HUES48 (cell line): Measurements from ENCODE around the gene PRELID1.
"Not testable (repeated sequence)": the region's sequence is repeated elsewhere in the genome, so short reads cannot be mapped to it uniquely, and the experiment has no call there.

Experiments
- H3K27ac ChIP-seq: one replicate; pipeline ENCODE4 v1.7.0; 2013; ENCODE audit warnings: low read depth, low read length, inconsistent platforms
- H3K27me3 ChIP-seq: 2 replicates; pipeline ENCODE4 v1.6.1; 2013; ENCODE audit warnings: mild to moderate bottlenecking, low read length; ENCODE audit not compliant: control insufficient read depth, insufficient read depth
- H3K36me3 ChIP-seq: 2 replicates; pipeline ENCODE4 v1.6.1; 2013; ENCODE audit warnings: low read length; ENCODE audit not compliant: control insufficient read depth, insufficient read depth
- H3K4me1 ChIP-seq: 2 replicates; pipeline ENCODE4 v1.6.1; 2013; ENCODE audit warnings: mild to moderate bottlenecking, low read length; ENCODE audit not compliant: control insufficient read depth, insufficient read depth
- H3K4me3 ChIP-seq: 2 replicates; pipeline ENCODE4 v1.5.1; 2013; ENCODE audit warnings: mild to moderate bottlenecking, low read depth, low read length
- H3K9ac ChIP-seq: 2 replicates; pipeline ENCODE4 v1.6.1; 2013; ENCODE audit warnings: mild to moderate bottlenecking, low read depth, low read length, moderate library complexity
- H3K9me3 ChIP-seq: 2 replicates; pipeline ENCODE4 v1.6.1; 2013; ENCODE audit warnings: low read length; ENCODE audit not compliant: control insufficient read depth, insufficient read depth

PRELID1 gene

GRCh38 chr5:177339107-177339638 lies 35.6 kb downstream of the PRELID1 start:
- H3K27ac ChIP-seq = no peak overlapping the region

DNA sequence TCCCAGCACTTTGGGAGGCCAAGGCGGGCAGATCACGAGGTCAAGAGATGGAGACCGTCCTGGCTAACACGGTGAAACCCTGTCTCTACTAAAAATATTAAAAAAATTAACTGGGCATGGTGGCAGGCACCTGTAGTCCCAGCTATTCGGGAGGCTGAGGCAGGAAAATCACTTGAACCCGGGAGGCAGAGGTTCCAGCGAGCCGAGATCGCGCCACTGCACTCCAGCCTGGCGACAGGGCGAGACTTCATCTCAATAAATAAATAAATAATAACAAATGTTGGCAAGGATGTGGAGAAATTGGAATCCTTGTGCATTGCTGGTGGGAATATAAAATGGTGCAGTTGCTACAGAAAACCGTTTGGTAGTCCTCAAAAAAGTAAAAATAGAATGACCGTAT lies 39.4 kb downstream of the PRELID1 start:
- not testable (repeated sequence) for H3K4me1 ChIP-seq, H3K27ac ChIP-seq, H3K4me3 ChIP-seq, H3K9ac ChIP-seq, H3K27me3 ChIP-seq, H3K9me3 ChIP-seq
- peaks cover 41% of the 10 kb centered on the region for H3K36me3 ChIP-seq

More at GRCh38 chr5:177339107-177339638, 35.6 kb downstream of the PRELID1 start:
- peaks cover 60% of the 10 kb centered on the region for H3K36me3 ChIP-seq
- H3K9ac ChIP-seq = no peak overlapping the region
- no peaks in the 10 kb centered on the region for H3K4me1 ChIP-seq
- H3K4me3 ChIP-seq = no peak overlapping the region
- no peaks in the 10 kb centered on the region for H3K27me3 ChIP-seq
- no peaks in the 10 kb centered on the region for H3K9me3 ChIP-seq

- Histone ChIP-seq H3K27ac (no peak overlapping the region), H3K9me3 (no peaks in the 10 kb centered on the region), H3K36me3 (peaks cover 40% of the 10 kb centered on the region), H3K27me3 (no peaks in the 10 kb centered on the region), H3K4me1 (no peaks in the 10 kb centered on the region), H3K4me3 (no peak overlapping the region), H3K9ac (no peak overlapping the region)
These were observed 40.2 kb downstream of the PRELID1 start for GRCh38 chr5:177343777-177344176.

GRCh38 chr5:177344891-177345290 lies 41.3 kb downstream of the PRELID1 start:
- Histone ChIP-seq H3K4me3 (no peak overlapping the region), H3K9ac (no peak overlapping the region), H3K27ac (no peak overlapping the region), H3K36me3 (peaks cover 40% of the 10 kb centered on the region), H3K9me3 (no peaks in the 10 kb centered on the region), H3K4me1 (no peaks in the 10 kb centered on the region), H3K27me3 (no peaks in the 10 kb centered on the region)

DNA sequence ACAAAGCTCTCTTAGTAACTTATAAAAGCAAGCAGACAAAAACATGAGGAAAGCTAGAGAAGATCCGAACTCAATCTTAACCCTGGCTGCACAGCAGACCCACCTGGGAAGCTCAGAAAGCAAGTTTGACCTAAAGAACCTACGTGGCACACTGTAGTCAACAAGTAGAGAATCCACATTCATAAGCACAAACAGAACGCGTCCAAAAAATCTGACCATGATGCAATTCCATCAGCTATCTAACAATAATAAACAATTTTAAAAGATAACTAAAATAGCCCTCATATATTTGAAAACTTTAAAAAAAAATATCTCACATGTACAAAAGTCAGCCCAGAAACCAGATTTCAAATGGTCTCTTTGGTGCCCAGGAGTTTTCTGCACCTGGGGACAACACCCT lies 43.2 kb downstream of the PRELID1 start:
- H3K9ac ChIP-seq = no peak overlapping the region

GRCh38 chr5:177347699-177348098 lies 44.1 kb downstream of the PRELID1 start:
- Histone ChIP-seq H3K4me1 (peaks cover 6% of the 10 kb centered on the region; the same call in 1 of the 2 replicates), H3K9ac (no peak overlapping the region), H3K9me3 (no peaks in the 10 kb centered on the region)

More for the DNA sequence above, 43.2 kb downstream of the PRELID1 start:
- H3K27me3 ChIP-seq = no peaks in the 10 kb centered on the region
- H3K9me3 ChIP-seq = no peaks in the 10 kb centered on the region
- peaks cover 6% of the 10 kb centered on the region; the same call in 1 of the 2 replicates for H3K4me1 ChIP-seq
- peaks cover 33% of the 10 kb centered on the region for H3K36me3 ChIP-seq
- H3K27ac ChIP-seq = no peak overlapping the region
- H3K4me3 ChIP-seq = no peak overlapping the region

GRCh38 chr5:177349362-177349647 lies 45.7 kb downstream of the PRELID1 start:
- Histone ChIP-seq H3K9me3 (no peaks in the 10 kb centered on the region), H3K27ac (no peak overlapping the region), H3K27me3 (no peaks in the 10 kb centered on the region), H3K4me1 (peaks cover 6% of the 10 kb centered on the region; the same call in 1 of the 2 replicates), H3K36me3 (peaks cover 26% of the 10 kb centered on the region), H3K9ac (no peak overlapping the region), H3K4me3 (no peak overlapping the region)

More at GRCh38 chr5:177347699-177348098, 44.1 kb downstream of the PRELID1 start:
- peaks cover 31% of the 10 kb centered on the region for H3K36me3 ChIP-seq
- H3K27me3 ChIP-seq = no peaks in the 10 kb centered on the region
- H3K27ac ChIP-seq = no peak overlapping the region
- H3K4me3 ChIP-seq = no peak overlapping the region

GRCh38 chr5:177349762-177350161 lies 46.2 kb downstream of the PRELID1 start:
- H3K27me3 ChIP-seq = no peaks in the 10 kb centered on the region
- peaks cover 26% of the 10 kb centered on the region for H3K36me3 ChIP-seq
- H3K9me3 ChIP-seq = no peaks in the 10 kb centered on the region
- no peak overlapping the region for H3K27ac ChIP-seq
- no peak overlapping the region; the same call in 1 of the 2 replicates for H3K4me3 ChIP-seq
- no peak overlapping the region for H3K9ac ChIP-seq
- peaks cover 6% of the 10 kb centered on the region; the same call in 1 of the 2 replicates for H3K4me1 ChIP-seq

DNA sequence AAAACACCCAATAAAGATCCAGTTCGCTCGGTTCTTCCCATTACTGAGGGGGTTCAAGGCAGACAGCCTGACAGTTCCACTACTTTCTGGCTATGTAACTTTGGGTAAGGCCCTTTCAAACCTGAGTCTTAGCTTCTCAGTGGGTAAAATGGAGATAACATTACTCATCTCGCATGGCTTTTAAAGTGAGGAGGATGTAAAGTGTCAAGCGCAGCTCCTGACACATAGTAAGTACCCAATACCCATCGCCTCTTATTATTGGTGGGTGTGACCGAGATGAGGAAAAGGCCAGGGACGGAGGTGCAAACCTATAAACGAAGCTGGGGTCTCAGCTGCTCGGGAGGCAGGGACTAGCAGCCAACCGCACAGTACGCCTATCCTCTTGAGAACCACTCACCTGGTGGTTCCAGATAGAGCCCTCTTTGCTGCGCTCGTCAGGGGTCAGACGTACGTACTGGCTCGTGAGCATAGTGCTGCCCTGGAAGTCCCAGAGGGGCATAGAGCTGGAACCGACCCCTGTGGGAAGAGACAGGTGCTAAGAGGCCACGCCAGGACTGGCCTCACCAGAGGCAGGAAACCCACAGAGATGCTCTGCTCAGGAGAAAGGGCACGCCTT lies 47.3 kb downstream of the PRELID1 start:
- Histone ChIP-seq H3K27me3 (no peaks in the 10 kb centered on the region), H3K36me3 (peaks cover 26% of the 10 kb centered on the region), H3K9ac (peak overlapping the region; percentile 96), H3K4me3 (peak overlapping the region; percentile 84), H3K9me3 (no peaks in the 10 kb centered on the region), H3K4me1 (peaks cover 6% of the 10 kb centered on the region; the same call in 1 of the 2 replicates), H3K27ac (peak overlapping the region; percentile 99)

- H3K27ac ChIP-seq = peak within 1 kb of the TSS; percentile 99
- peak within 1 kb of the TSS; percentile 84 for H3K4me3 ChIP-seq
- H3K4me1 ChIP-seq = peaks cover 6% of the 10 kb centered on the region; the same call in 1 of the 2 replicates
- peak within 1 kb of the TSS; percentile 96 for H3K9ac ChIP-seq
- no peaks in the 10 kb centered on the region for H3K9me3 ChIP-seq
- H3K27me3 ChIP-seq = no peaks in the 10 kb centered on the region
- peaks cover 22% of the 10 kb centered on the region for H3K36me3 ChIP-seq
These were observed 48.1 kb downstream of the PRELID1 start, which contains the start of gene LMAN2 for GRCh38 chr5:177351392-177352329. TSS of gene LMAN2 (minus strand) at chr5:177351668. CDS start at chr5:177351647, 21 bp downstream.
